Liver (tissue), 9 donors: ENCODE data around the gene RPS6KC1. TPM values are rescaled to one million over a fixed set of nuclear protein-coding genes. Genes with fewer than 3 reads are reported as not detected.

ENCODE experiments used
- DNase-seq: peaks from one replicate; pipeline ENCODE4 v3.0.0-alpha.2; 2017; ENCODE audit warnings: low spot score
- H3K27ac ChIP-seq, 2 donors: one replicate each; pipeline ENCODE4 v1.7.0; 2013; ENCODE audit warnings: inconsistent platforms in 2 of 2, low read length in 2 of 2, control low read depth in 1 of 2, low read depth in 1 of 2, mild to moderate bottlenecking in 1 of 2
- H3K27me3 ChIP-seq, 4 donors: one replicate each; pipeline versions ENCODE4 v1.6.1 to v1.7.0; 2013; ENCODE audit warnings: low read length in 3 of 4, inconsistent platforms in 1 of 4, mild to moderate bottlenecking in 1 of 4, moderate library complexity in 1 of 4; ENCODE audit not compliant: control insufficient read depth in 4 of 4, insufficient read depth in 4 of 4
- H3K36me3 ChIP-seq, 4 donors: one replicate each; pipeline versions ENCODE4 v1.6.1 to v1.7.0; 2013; ENCODE audit warnings: low read length in 3 of 4, mild to moderate bottlenecking in 3 of 4, low read depth in 1 of 4, moderate library complexity in 1 of 4; ENCODE audit not compliant: control insufficient read depth in 4 of 4, insufficient read depth in 3 of 4
- H3K4me1 ChIP-seq, 4 donors: one replicate each; pipeline versions ENCODE4 v1.6.1 to v1.7.0; 2013; ENCODE audit warnings: low read length in 3 of 4, mild to moderate bottlenecking in 3 of 4, moderate library complexity in 1 of 4; ENCODE audit not compliant: control insufficient read depth in 4 of 4, insufficient read depth in 4 of 4
- H3K4me3 ChIP-seq, 3 donors: one replicate each; pipeline versions ENCODE4 v1.6.1 to v1.7.0; 2013; ENCODE audit warnings: low read length in 3 of 3, control low read depth in 1 of 3, low read depth in 1 of 3, mild to moderate bottlenecking in 1 of 3
- H3K9ac ChIP-seq, 2 donors: one replicate each; pipeline ENCODE4 v1.7.0; 2013; ENCODE audit warnings: low read length in 2 of 2, mild to moderate bottlenecking in 2 of 2, moderate library complexity in 2 of 2, control low read depth in 1 of 2, low read depth in 1 of 2
- H3K9me3 ChIP-seq, 4 donors: one replicate each; pipeline versions ENCODE4 v1.6.1 to v1.7.0; 2013; ENCODE audit warnings: low read length in 3 of 4; ENCODE audit not compliant: control insufficient read depth in 4 of 4
- FOXA1 ChIP-seq: IDR thresholded peaks from 2 replicates; pipeline ENCODE4 v1.6.1; 2016; ENCODE audit warnings: antibody characterized with exemption
- FOXA2 ChIP-seq: IDR thresholded peaks from 2 replicates; pipeline ENCODE4 v1.6.1; 2016; ENCODE audit warnings: antibody characterized with exemption
- HNF4A ChIP-seq, 2 donors: conservative IDR thresholded peaks; 2 replicates each; pipeline ENCODE4 v1.6.1; 2016; ENCODE audit warnings: antibody characterized with exemption in 2 of 2, mild to moderate bottlenecking in 2 of 2
- HNF4G ChIP-seq: IDR thresholded peaks from 2 replicates; pipeline ENCODE4 v1.6.1; 2016; ENCODE audit warnings: antibody characterized with exemption
- JUND ChIP-seq, 2 donors: IDR thresholded peaks; 2 replicates each; pipeline ENCODE4 v1.6.1; 2016; ENCODE audit warnings: antibody characterized with exemption in 2 of 2
- NR2F2 ChIP-seq: IDR thresholded peaks from 2 replicates; pipeline ENCODE4 v1.6.1; 2016; ENCODE audit warnings: antibody characterized with exemption
- RAD21 ChIP-seq, 2 donors: IDR thresholded peaks; 2 replicates each; pipeline ENCODE4 v1.6.1; 2016; ENCODE audit warnings: antibody characterized with exemption in 2 of 2, mild to moderate bottlenecking in 2 of 2
- RXRA ChIP-seq, 2 donors: IDR thresholded peaks; 2 replicates each; pipeline ENCODE4 v1.6.1; 2017 to 2018; ENCODE audit warnings: antibody characterized with exemption in 2 of 2, mild to moderate bottlenecking in 1 of 2
- SP1 ChIP-seq: IDR thresholded peaks from 2 replicates; pipeline ENCODE4 v1.6.1; 2018; ENCODE audit warnings: antibody characterized with exemption, mild to moderate bottlenecking
- TAF1 ChIP-seq: conservative IDR thresholded peaks from 2 replicates; pipeline ENCODE4 v1.6.1; 2016; ENCODE audit warnings: antibody characterized with exemption, mild to moderate bottlenecking
- YY1 ChIP-seq: IDR thresholded peaks from 2 replicates; pipeline ENCODE4 v1.6.1; 2016; ENCODE audit warnings: antibody characterized with exemption, mild to moderate bottlenecking
- WGBS: extraction: QIAGEN DNeasy Blood & Tissue Kit; methylation state at CpG from one replicate; pipeline ENCODE4 v1.1.7; 2013; 5-methylcytosine and 5-hydroxymethylcytosine counted together
- polyA plus RNA-seq, 2 donors: library from polyadenylated mRNA; stranded (reverse) in 1 of 2; unstranded in 1 of 2; fragments of 200-250 nt in 1 of 2; fragments of >200 nt in 1 of 2; fragmentation: Nextera tagmentation in 1 of 2; extraction: Ambion mirVana in 1 of 2; gene quantifications; one replicate each; pipeline versions ENCODE4 v1.2.1 to v1.2.3, GENCODE V29; 2013 to 2015
- total RNA-seq, 2 donors: library from RNA; depleted of rRNA; stranded (reverse); fragments of >200 nt; gene quantifications; one replicate each; pipeline ENCODE4 v1.2.3, GENCODE V29; 2014
- TF ChIP-seq, protein P1 (sequence below): fragments of 150-350 bp; IDR thresholded peaks from 2 replicates; pipeline ENCODE4 v1.5.1; 2017; ENCODE audit warnings: improper control_type of control experiment, low read depth, low read length; ENCODE audit not compliant: missing input control
- TF ChIP-seq, protein P2 (sequence below): IDR thresholded peaks from 2 replicates; pipeline ENCODE4 v1.6.1; 2016; ENCODE audit warnings: antibody characterized with exemption
- TF ChIP-seq, protein P3 (sequence below): IDR thresholded peaks from 2 replicates; pipeline ENCODE4 v1.6.1; 2016; ENCODE audit warnings: antibody characterized with exemption
- TF ChIP-seq, protein P4 (sequence below): IDR thresholded peaks from 2 replicates; pipeline ENCODE4 v1.6.1; 2016; ENCODE audit warnings: antibody characterized with exemption, mild to moderate bottlenecking
- TF ChIP-seq, protein P5 (sequence below): IDR thresholded peaks from 2 replicates; pipeline ENCODE4 v1.6.1; 2016; ENCODE audit warnings: antibody characterized with exemption
- donor health status: healthy.
- donor health status: healthy.
- donor health status: healthy.
- donor health status: healthy.
- donor health status: healthy.

The RPS6KC1 gene
- total and polyA plus RNA-seq, 4 donors, result 3.5 to 15.6 (median 9.8) TPM

DNA sequence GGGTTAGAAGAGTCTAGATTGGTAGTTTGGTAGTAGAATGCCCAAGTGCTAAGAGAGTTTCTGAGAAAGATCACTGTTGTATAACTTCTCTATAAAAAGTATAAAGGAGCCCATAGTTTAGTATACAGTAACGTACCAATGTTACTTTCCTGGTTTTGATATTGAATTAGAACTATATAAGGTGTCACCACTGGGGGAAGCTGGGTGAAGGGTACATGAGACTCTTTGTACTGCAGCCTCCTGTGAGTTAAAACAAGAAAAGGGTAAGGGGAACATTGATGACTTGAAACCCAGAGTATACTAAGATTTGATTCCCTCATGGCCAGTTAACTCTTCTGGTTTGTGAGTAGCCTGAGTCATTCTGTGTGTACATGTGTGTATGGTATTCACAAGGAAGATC lies 129.8 kb downstream of the RPS6KC1 start:
- 100% methylated on average over 1 of the region's 1 CpG for WGBS
- TF ChIP-seq YY1 (no peak), RXRA (IDR thresholded peaks at IDR 0.05) (no peak), HNF4A (conservative IDR thresholded peaks at IDR 0.05) (no peak), JUND (IDR thresholded peaks at IDR 0.05) (no peak), SP1 (no peak), HNF4G (no peak), RAD21 (IDR thresholded peaks at IDR 0.05) (no peak)
- TF ChIP-seq, protein P1, sequence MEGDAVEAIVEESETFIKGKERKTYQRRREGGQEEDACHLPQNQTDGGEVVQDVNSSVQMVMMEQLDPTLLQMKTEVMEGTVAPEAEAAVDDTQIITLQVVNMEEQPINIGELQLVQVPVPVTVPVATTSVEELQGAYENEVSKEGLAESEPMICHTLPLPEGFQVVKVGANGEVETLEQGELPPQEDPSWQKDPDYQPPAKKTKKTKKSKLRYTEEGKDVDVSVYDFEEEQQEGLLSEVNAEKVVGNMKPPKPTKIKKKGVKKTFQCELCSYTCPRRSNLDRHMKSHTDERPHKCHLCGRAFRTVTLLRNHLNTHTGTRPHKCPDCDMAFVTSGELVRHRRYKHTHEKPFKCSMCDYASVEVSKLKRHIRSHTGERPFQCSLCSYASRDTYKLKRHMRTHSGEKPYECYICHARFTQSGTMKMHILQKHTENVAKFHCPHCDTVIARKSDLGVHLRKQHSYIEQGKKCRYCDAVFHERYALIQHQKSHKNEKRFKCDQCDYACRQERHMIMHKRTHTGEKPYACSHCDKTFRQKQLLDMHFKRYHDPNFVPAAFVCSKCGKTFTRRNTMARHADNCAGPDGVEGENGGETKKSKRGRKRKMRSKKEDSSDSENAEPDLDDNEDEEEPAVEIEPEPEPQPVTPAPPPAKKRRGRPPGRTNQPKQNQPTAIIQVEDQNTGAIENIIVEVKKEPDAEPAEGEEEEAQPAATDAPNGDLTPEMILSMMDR, result no peak
- TF ChIP-seq, protein P2, sequence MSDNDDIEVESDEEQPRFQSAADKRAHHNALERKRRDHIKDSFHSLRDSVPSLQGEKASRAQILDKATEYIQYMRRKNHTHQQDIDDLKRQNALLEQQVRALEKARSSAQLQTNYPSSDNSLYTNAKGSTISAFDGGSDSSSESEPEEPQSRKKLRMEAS, result no peak
- TF ChIP-seq, protein P3, sequence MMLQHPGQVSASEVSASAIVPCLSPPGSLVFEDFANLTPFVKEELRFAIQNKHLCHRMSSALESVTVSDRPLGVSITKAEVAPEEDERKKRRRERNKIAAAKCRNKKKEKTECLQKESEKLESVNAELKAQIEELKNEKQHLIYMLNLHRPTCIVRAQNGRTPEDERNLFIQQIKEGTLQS, result no peak
- TF ChIP-seq, protein P4, sequence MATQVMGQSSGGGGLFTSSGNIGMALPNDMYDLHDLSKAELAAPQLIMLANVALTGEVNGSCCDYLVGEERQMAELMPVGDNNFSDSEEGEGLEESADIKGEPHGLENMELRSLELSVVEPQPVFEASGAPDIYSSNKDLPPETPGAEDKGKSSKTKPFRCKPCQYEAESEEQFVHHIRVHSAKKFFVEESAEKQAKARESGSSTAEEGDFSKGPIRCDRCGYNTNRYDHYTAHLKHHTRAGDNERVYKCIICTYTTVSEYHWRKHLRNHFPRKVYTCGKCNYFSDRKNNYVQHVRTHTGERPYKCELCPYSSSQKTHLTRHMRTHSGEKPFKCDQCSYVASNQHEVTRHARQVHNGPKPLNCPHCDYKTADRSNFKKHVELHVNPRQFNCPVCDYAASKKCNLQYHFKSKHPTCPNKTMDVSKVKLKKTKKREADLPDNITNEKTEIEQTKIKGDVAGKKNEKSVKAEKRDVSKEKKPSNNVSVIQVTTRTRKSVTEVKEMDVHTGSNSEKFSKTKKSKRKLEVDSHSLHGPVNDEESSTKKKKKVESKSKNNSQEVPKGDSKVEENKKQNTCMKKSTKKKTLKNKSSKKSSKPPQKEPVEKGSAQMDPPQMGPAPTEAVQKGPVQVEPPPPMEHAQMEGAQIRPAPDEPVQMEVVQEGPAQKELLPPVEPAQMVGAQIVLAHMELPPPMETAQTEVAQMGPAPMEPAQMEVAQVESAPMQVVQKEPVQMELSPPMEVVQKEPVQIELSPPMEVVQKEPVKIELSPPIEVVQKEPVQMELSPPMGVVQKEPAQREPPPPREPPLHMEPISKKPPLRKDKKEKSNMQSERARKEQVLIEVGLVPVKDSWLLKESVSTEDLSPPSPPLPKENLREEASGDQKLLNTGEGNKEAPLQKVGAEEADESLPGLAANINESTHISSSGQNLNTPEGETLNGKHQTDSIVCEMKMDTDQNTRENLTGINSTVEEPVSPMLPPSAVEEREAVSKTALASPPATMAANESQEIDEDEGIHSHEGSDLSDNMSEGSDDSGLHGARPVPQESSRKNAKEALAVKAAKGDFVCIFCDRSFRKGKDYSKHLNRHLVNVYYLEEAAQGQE, result no peak

DNA sequence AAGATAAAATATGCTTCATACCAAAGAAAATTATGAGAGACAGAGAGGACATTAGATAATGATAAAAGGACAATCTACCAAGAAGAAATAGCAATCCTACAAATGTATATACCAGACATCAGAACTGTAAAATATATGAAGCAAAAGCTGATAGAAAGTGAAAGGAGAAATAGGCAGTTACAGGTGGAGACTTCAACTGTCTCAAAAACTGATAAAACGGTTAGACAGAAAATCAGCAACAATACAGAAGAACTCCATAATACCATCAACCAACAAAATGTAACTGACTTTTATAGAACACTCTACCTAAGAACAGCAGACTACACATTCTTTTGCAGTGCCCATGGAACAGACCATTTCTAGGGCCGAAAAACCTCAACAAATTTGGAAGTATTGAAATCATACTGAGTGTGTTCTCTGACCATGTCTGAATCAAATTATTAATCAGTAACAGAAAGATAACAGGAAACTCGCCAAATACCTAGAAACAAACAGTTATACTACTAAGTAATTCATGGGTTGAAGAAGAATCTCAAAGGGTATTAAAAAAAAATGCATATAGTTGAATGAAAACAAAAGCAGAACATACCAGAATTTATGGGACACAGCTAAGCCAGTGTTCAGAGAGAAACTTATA lies 132.1 kb downstream of the RPS6KC1 start:
- TF ChIP-seq, protein P4, result no peak
- TF ChIP-seq RAD21 (IDR thresholded peaks at IDR 0.05) (no peak), FOXA2 (no peak), NR2F2 (no peak), HNF4G (no peak), YY1 (no peak), FOXA1 (no peak), RXRA (IDR thresholded peaks at IDR 0.05) (no peak), TAF1 (no peak), HNF4A (conservative IDR thresholded peaks at IDR 0.05) (no peak)
- TF ChIP-seq, protein P2, result no peak
- TF ChIP-seq, protein P1, result no peak
- TF ChIP-seq, protein P5, sequence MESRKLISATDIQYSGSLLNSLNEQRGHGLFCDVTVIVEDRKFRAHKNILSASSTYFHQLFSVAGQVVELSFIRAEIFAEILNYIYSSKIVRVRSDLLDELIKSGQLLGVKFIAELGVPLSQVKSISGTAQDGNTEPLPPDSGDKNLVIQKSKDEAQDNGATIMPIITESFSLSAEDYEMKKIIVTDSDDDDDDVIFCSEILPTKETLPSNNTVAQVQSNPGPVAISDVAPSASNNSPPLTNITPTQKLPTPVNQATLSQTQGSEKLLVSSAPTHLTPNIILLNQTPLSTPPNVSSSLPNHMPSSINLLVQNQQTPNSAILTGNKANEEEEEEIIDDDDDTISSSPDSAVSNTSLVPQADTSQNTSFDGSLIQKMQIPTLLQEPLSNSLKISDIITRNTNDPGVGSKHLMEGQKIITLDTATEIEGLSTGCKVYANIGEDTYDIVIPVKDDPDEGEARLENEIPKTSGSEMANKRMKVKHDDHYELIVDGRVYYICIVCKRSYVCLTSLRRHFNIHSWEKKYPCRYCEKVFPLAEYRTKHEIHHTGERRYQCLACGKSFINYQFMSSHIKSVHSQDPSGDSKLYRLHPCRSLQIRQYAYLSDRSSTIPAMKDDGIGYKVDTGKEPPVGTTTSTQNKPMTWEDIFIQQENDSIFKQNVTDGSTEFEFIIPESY, result no peak
- no peak for DNase-seq
- 37% methylated on average over 3 of the region's 3 CpGs for WGBS
- H3K36me3 ChIP-seq, result peaks cover 0 to 5% (median under 1%) of the 10 kb centered on the region in 4 donors
- H3K27ac ChIP-seq, result no peak overlapping the region
- H3K27me3 ChIP-seq, result no peaks in the 10 kb centered on the region
- peaks cover 0 to 5% (median 0%) of the 10 kb centered on the region in 4 donors for H3K9me3 ChIP-seq
- no peak overlapping the region for H3K9ac ChIP-seq
- peaks cover 0 to 7% (median 0%) of the 10 kb centered on the region in 4 donors for H3K4me1 ChIP-seq
- no peak overlapping the region for H3K4me3 ChIP-seq

More for the DNA sequence above, 129.8 kb downstream of the RPS6KC1 start:
- H3K36me3 ChIP-seq, result peaks cover 0 to 2% (median under 1%) of the 10 kb centered on the region in 4 donors
- no peak overlapping the region for H3K4me3 ChIP-seq
- no peak overlapping the region for H3K27ac ChIP-seq
- no peak for DNase-seq
- H3K27me3 ChIP-seq, result no peaks in the 10 kb centered on the region
- H3K9ac ChIP-seq, result no peak overlapping the region
- no peaks in the 10 kb centered on the region for H3K9me3 ChIP-seq
- H3K4me1 ChIP-seq, result peaks cover 0 to 7% (median 0%) of the 10 kb centered on the region in 4 donors
